ENCODE measurements around the gene TRPV6.
A peak's percentile ranks its signal among the peaks of the same experiment; 100 is the strongest.

The TRPV6 gene

DNA sequence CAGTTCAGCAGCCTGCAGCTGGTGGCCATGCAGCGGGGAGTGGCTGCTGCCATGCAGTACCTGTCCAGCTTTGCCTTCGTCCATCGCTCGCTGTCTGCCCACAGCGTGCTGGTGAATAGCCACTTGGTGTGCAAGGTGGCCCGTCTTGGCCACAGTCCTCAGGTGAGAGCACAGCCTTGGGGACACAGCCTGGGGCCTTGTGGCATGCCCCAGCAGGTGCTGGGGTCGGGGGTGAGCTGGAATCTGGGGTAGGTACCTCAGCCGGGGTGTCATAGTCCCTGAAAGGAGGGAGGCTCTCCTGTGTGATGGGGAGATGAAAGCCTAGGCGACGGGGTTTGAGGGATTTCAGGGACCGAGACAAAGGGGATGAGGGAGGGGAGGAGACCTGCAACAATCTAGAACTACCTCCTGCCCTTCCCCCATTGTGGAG, 16.5 kb downstream of the TRPV6 start:
- no peak for DNase-seq (ENCODE audit: low read depth in 3 of 3)

DNA sequence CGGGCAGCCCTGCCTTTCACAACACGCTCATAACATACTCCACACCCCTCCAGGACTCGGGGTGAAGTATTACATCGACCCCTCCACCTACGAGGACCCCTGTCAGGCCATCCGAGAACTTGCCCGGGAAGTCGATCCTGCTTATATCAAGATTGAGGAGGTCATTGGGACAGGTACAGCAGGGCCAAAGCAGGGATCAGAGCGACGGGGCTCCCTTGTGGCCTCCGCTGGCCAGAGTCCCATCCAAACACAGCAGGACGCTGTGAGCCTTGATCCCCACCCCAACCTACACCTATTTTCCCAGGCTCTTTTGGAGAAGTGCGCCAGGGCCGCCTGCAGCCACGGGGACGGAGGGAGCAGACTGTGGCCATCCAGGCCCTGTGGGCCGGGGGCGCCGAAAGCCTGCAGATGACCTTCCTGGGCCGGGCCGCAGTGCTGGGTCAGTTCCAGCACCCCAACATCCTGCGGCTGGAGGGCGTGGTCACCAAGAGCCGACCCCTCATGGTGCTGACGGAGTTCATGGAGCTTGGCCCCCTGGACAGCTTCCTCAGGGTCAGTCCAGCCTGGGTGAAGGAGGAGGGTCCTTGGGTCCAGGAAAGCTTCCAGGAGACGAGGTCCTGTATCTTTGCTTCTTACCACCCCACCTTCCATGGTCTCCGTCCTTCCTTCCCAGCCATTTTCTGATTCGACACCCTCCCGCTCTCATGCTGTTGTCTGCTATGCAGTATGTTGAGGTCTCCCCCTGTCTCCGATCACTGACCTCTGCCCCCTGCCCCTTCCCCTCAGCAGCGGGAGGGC, 17.2 kb downstream of the TRPV6 start:
- no peak for DNase-seq (ENCODE audit: low read depth in 3 of 3)

DNA sequence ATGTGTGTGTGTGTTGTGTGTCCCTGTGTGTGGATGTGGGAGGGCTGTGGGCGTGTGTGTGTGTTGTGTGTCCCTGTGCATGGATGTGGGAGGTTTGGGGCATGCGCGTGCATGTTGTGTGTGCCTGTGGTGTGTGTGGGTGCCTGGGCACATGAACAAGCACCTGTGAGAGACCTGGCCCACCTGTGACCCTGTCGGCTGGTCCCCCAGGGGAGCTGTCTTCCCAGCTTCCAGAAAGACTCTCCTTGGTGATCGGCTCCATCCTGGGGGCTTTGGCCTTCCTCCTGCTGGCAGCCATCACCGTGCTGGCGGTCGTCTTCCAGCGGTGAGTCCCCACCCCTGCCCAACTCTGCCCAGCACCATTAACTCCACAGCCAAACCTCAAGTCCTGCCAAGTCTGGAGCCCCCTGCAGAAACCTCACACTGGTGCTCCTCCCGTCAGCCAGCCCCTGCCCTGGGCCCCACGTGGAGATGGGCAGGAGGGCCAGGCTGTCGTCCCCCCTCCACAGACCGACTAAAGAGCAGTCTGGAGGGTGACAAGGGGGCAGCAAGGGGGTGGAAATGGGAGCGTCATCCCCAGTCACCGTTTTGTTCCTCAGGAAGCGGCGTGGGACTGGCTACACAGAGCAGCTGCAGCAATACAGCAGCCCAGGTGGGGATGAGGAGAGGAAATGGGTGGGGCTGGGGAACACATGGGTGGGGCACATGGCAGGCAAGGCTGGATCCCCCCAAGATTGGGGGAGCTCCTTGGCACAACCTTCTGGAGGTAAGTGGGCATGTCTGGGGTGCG, 18.0 kb downstream of the TRPV6 start:
- no peak for DNase-seq (ENCODE audit: low read depth in 3 of 3)

DNA sequence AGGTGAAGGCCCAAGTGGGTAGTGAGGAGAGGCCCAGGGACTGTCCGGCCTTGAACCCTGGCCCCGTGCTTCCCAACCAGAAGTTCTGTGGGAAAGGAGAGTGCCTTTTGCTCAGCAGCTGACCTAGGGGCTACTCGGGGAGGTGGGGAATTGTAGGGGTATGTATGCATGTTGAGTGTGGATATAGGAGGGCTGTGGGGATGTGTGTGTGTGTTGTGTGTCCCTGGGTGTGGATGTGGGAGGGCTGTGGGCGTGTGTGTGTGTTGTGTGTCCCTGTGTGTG, 18.5 kb downstream of the TRPV6 start:
- no peak for DNase-seq (ENCODE audit: low read depth in 3 of 3)

DNA sequence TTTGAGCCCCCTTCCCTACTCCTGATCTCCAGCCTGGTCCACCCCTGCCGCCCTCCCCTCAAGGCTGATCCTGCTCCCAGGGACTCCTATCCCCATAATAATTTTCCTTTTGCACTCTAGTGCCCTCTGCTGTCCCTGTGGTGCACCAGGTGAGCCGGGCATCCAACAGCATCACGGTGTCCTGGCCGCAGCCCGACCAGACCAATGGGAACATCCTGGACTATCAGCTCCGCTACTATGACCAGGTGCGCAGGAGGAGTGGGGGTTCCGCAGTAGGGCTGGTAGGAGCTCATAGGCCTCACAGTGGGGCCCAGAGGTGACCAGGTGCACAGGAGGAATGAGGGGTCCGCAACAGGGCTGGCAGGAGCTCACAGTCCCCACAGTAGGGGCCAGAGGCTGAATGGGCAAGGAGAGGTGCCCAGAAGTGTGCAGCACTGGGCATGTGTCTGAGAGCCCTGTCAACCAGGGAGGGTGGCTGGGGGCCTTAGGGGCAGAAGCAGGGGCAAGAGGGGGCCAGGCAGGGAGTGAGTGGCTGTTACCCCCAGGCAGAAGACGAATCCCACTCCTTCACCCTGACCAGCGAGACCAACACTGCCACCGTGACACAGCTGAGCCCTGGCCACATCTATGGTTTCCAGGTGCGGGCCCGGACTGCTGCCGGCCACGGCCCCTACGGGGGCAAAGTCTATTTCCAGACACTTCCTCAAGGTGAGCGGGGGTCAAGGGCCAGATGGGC, 19.0 kb downstream of the TRPV6 start:
- no peak for DNase-seq (ENCODE audit: low read depth in 3 of 3)

DNA sequence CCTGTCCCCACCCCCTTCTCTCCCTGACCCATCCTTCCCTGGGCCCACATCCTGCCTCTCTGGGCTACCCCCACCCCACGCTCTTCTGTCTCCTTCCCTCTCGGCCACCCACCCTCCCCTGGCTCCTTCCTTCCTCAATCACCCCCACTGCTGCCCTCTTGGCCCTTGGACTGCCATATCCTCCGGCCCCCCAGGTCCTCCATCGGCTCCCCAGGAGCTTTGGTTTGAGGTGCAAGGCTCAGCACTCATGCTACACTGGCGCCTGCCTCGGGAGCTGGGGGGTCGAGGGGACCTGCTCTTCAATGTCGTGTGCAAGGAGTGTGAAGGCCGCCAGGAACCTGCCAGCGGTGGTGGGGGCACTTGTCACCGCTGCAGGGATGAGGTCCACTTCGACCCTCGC, 19.8 kb downstream of the TRPV6 start:
- no peak for DNase-seq (ENCODE audit: low read depth in 3 of 3)

DNA sequence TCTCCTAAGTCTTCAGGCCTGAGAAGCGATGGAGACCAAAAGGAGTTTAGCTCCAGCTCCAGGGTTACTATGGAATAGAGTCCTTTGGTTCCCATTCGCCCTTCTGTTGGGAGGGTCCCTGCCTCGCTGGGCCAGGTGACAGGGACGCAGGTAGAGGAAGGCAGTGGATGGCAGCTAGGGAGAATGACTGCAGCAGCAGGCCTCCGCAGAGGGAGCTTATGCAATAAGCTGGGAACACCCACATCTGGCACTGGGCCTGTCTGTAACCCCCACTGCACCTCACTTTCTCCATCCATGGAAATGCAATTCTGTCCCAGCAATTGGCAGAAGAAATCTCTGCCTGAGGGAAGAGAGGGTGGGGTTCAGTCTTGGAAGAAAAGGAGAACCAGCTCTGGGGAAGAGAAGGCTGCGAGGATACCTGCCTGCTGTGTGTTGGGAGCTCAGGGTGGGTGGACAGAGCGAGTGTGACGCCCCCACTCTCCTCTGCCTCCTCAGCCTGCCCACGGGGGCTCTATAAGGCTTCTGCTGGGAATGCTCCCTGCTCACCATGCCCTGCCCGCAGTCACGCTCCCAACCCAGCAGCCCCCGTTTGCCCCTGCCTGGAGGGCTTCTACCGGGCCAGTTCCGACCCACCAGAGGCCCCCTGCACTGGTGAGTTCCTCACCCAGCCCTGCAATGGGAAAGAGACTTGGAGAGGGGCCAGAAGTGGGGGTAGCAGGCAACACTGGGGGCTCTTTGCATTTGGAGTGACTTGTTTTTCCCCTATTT, 20.4 kb downstream of the TRPV6 start:
- no peak for DNase-seq (ENCODE audit: low read depth in 3 of 3)

DNA sequence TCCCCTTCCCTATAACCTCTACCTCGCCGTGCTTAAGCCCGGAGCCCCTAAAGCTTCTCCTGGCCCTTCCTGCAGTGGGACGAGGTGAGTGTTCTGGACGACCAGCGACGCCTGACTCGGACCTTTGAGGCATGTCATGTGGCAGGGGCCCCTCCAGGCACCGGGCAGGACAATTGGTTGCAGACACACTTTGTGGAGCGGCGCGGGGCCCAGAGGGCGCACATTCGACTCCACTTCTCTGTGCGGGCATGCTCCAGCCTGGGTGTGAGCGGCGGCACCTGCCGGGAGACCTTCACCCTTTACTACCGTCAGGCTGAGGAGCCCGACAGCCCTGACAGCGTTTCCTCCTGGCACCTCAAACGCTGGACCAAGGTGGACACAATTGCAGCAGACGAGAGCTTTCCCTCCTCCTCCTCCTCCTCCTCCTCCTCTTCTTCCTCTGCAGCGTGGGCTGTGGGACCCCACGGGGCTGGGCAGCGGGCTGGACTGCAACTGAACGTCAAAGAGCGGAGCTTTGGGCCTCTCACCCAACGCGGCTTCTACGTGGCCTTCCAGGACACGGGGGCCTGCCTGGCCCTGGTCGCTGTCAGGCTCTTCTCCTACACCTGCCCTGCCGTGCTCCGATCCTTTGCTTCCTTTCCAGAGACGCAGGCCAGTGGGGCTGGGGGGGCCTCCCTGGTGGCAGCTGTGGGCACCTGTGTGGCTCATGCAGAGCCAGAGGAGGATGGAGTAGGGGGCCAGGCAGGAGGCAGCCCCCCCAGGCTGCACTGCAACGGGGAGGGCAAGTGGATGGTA, 21.5 kb downstream of the TRPV6 start:
- no peak for DNase-seq (ENCODE audit: low read depth in 3 of 3)

DNA sequence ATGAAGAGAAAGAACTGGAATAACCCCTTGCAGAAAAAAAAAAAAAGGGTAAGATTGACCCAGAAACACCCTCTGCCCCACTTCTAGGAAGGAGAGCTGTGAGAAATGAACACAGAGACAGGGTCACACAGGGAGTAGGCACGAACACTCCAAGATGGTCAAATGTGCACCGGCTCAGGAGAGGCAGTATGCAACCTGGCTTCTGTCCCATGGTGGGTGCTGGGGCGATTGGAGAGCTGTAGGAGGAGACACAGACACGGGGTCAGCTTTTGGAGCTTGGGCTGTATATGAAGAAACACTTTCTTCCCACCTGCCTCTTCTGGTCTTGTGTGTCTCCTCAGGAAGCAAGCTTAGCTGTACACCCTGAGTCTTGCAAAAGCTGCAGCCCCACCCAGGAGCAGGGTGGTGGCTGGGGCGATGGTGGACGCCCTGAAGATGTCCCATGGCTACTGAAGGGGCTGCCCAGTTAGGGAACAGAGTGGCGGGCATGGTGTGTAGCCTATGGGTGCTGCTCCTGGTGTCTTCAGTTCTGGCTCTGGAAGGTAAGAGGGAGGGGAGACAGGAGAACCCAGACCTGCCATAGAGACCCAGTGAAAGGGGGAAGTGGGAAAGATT, 22.7 kb downstream of the TRPV6 start:
- no peak for DNase-seq (ENCODE audit: low read depth in 3 of 3)

DNA sequence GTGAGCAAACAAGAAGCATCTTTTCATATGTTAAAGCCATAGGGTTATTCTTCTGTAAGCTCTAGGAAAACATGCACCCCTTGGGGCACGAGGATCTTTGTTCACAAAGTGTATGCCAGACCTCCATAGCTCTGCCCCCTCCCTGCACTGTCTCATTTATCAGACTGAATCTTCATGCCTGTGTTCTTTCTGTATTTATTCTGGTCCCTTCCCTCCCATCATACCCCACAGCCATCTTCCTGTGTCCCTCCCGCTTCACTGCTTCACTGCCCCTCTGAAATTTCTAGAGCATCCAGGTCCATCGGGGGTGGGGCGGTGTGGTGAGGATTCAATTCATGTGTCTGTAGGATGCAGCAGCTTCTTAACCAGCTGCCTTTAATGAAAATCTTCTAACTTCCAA, 23.2 kb downstream of the TRPV6 start:
- DNase-seq (ENCODE audit: low read depth in 3 of 3), result no peak

DNA sequence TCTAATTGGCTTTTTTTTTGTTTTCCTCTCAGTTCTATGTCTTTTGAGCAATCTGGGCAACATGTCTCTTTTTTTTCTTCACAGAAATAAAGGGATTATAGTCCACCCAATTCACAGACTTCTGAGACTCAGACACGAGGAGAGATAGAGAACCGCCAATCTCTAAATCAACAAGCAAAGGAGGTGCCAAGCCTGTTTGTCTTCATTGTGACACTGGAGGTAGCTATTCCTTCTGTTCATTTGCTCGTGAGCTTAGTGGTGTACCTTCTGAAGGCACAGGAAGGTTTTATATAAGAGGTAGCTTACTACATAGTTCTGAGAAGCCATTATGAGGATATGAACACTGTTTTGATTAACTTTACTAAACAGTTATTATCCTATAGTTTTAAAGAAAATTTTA, 24.6 kb downstream of the TRPV6 start:
- no peak for DNase-seq (ENCODE audit: low read depth in 3 of 3)

DNA sequence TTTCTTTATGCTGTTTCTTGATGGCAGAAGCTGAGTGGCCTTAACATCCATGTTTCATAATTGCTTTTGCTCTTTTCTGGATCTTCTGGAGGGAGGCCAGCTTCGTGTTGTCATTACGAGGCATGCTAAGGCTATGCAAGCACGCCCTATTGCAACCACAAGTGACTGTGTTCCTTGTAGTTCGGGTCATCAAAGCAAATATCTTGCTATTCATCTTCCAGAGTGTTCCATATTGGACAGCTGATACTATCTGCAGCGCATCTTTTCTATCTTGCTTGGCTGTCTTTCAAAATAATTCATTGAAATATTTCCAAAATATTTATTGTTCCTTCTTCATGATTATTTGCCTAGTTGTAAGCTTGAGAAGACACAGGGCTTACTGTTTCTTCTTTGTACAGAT, 25.7 kb downstream of the TRPV6 start:
- DNase-seq (ENCODE audit: low read depth in 3 of 3), result no peak

DNA sequence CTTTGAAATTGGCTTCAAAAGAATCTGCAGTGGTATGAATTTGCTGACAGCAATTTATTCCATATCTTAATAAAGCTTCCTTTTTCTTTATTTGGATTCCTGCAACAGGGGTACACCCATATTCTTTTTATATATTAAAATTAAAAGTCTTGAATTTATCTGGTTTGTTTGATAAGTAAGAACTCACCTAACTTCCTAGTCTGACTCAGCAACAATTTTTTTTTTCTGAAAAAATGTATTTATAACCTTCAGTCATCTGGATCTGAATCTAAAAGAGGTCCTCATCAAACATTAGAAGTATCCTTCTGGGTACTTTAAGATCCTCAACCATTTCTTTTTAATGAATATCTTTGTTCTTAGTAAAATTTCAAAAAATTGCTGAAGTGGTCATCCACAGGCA, 26.1 kb downstream of the TRPV6 start:
- DNase-seq (ENCODE audit: low read depth in 3 of 3), result no peak

DNA sequence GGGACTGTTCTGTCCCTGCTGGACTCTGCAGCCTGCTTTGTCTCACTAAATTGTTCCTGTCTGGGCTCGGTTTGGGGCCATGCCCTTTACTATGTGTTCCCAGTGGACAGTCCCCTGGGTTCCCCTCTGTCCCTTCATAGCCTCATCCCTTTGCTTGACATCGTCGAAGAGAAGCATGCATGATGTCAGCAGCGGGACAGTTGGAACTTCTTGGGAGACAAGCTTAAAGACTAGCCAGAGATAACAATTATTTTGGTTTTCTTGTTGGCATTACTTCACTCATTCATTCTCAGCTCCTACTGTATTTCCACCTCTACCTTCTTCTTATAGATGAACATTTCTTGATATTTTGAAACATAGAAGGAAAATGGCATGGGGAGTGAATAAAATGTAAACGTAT, 27.9 kb downstream of the TRPV6 start:
- DNase-seq (ENCODE audit: low read depth in 3 of 3), result no peak

DNA sequence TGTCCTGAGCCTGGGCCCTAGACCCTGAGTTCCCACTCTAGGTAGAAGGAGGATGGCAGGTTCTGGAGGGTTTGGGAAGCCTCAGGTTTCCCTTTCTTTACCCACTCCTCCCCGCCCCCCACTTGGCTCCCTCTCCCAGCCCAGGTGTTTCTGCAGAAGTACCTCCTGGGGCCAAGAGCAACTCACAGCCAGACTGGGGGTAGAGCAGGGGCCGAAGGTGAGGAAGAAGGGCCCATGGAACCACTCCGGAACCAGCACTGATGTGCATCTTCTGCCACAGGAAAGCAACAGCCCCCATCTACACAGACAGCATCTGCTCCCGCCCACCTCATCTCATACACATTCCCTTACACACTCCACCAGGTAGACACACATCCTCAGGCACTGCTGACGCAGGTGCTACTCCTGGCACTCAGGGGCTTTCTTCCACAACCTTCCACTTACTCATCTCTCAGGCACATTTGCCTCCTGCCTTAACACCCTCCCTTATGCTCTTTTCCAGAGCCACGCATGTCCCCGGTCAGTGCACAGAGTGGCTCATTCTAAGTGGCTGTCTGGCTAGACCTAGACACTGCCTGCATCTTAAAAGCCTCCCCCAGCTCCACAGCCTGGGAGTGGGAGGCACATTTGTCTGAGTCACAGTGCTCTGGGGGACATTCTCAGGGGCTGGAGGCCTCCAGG, 28.8 kb downstream of the TRPV6 start:
- DNase-seq (ENCODE audit: low read depth in 3 of 3), result no peak

DNA sequence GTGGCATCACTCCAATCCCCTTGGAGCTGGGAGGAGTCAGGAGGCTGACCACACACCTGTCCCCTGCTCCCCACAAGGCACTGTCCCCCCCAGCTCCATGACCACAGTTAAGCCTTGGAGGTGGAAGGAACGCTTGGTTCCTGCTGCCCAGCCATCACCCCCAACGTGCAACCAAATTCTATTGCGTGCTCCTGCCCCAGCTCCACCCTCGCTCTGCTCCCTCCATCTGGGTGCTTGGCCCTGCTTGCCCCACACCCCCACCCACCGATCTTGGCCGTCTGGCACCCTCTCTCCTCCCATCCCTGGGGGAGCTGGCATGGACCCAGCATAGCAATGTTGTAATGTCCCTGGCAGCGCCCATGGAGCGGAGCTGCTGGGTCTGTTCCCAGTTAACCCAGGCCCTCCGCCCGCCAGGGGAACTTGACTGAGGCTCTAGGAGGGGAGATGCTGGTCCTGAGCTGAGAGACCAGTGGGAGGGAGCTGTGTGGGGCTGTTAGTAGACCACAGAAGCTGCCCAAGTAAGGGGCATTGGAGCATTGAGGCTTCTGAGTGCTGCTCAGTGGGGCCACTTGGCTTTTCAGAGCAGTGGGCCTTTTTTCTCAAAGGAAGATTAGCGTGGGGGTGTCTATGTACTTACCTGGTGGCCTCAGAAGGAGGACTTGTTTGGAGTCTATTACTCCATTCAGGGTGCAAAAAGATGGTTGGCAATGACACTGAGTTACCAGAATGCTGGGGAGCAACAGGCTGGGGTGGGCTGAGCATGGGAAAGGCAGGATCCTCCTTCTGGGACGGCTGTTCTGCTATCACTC, 29.6 kb downstream of the TRPV6 start:
- DNase-seq (ENCODE audit: low read depth in 3 of 3), result no peak

DNA sequence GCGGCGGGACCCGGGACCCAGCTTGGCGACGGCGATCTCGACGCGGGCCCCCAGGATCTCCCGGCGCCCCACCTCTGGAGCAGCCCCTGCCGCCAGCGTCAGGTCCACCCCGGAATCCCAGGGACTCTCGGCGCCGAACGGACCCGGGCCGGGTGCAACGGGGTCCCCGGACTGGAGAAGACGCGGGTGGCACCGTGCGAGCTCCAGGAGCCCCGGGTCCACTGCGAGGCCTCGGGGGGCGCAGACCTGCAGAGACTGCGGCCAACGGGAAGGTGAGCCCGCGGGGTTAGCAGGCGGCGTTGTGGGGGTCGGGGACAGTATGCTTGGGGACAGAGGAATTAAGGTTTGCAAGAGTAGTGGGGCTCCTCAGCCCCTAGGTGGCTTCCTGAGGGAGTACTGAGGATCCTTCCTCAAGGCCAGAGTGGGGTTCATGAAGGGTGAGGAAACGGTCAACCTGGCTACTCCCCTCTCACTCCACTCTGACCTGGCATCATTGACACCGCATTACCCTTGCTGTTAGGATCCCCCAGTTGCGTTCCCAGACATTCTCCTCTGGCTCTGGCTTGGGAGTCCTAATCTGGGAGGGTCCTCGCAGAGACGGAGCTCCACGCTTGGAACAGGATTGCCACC, 30.3 kb downstream of the TRPV6 start:
- DNase-seq (ENCODE audit: low read depth in 3 of 3), result no peak

DNA sequence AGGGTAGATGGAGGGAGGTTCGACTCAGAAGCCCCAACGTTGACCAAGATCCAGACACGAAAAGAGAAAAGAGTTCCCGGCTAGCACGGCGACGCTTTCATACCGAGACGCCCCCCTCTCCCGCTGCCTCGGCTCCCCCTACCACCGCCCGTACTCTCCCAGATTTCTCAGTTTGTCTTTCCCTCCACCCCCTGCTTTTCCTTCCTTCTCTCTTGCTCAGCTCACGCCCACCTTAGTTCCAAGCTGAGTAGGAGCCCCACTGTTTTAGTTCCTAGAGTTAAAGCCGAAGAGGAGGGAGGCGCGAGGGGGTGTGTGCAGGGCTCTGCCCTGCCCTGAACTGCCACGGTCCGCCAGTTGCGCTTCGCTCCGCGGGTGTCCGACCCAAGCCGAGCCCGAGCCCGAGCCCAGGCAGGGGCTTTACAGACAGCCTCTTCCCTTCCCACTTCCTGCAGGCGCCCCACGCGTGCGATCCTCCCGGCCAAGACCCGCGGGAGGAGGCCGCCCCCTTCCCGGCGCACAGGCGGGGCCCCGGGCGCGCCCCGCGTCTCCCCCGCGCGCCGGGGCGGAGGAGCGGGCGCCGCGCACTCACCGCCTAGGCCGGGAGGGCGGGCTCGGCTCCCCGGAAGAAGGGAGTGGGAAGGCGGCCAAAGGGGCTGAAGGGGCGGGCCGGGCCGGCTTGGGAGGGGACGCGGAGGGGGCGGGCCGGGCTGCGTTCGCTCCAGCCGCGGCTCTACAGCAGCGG, 31.0 kb downstream of the TRPV6 start, which contains the start of gene EPHB6:
TSS of gene EPHB6 (plus strand) at position 705 of the 742 bp plus-strand sequence. CDS start 8,152 bp downstream, outside the sequence.
- peak in 2 of 3 donors; percentile 37 to 57 for DNase-seq (ENCODE audit: low read depth in 3 of 3)
